H9 (cell line): ENCODE results near the gene SH3GL2. TPM values are rescaled to one million over a fixed set of nuclear protein-coding genes. Genes with fewer than 3 reads are reported as not detected.

Experiments
- DNase-seq: peaks from one replicate; pipeline ENCODE4 v3.0.0-alpha.2; 2017
- H2AFZ ChIP-seq: one replicate; pipeline ENCODE4 v1.6.1; 2013; ENCODE audit warnings: mild to moderate bottlenecking, low read length, control low read depth, moderate library complexity
- H2AK5ac ChIP-seq: 2 replicates; pipeline ENCODE4 v1.6.1; 2013; ENCODE audit warnings: low read length, control low read depth, mixed read lengths; ENCODE audit not compliant: insufficient read length
- H2BK120ac ChIP-seq: one replicate; pipeline ENCODE4 v1.6.1; 2013; ENCODE audit warnings: low read depth, mild to moderate bottlenecking, low read length, control low read depth, inconsistent platforms; ENCODE audit not compliant: poor library complexity, severe bottlenecking
- H2BK12ac ChIP-seq: 2 replicates; pipeline ENCODE4 v1.6.1; 2013; ENCODE audit warnings: low read length, control low read depth, mixed read lengths, low read depth; ENCODE audit not compliant: insufficient read length
- H2BK15ac ChIP-seq: 2 replicates; pipeline ENCODE4 v1.6.1; 2013; ENCODE audit warnings: low read depth, low read length, control low read depth
- H2BK20ac ChIP-seq: one replicate; pipeline ENCODE4 v1.6.1; 2013; ENCODE audit warnings: low read depth, mild to moderate bottlenecking, low read length, control low read depth, inconsistent platforms; ENCODE audit not compliant: poor library complexity, severe bottlenecking
- H2BK5ac ChIP-seq: 2 replicates; pipeline ENCODE4 v1.6.1; 2013; ENCODE audit warnings: low read length, control low read depth, mixed read lengths; ENCODE audit not compliant: insufficient read length
- H3K14ac ChIP-seq: 2 replicates; pipeline ENCODE4 v1.6.1; 2013; ENCODE audit warnings: low read length, control low read depth; ENCODE audit not compliant: insufficient read depth
- H3K18ac ChIP-seq: 2 replicates; pipeline ENCODE4 v1.6.1; 2013; ENCODE audit warnings: low read depth, mild to moderate bottlenecking, mixed read lengths, low read length, control low read depth; ENCODE audit not compliant: insufficient read length
- H3K23ac ChIP-seq: 2 replicates; pipeline ENCODE4 v1.6.1; 2013; ENCODE audit warnings: low read length, control low read depth, mixed read lengths, low read depth; ENCODE audit not compliant: insufficient read length
- H3K23me2 ChIP-seq: 2 replicates; pipeline ENCODE4 v1.6.1; 2013; ENCODE audit warnings: low read depth, mild to moderate bottlenecking, mixed read lengths, low read length, control low read depth; ENCODE audit not compliant: insufficient read length, poor library complexity, severe bottlenecking
- H3K27ac ChIP-seq: 2 replicates; pipeline ENCODE4 v1.5.1; 2013; ENCODE audit warnings: low read length, control low read depth, mixed read lengths, low read depth; ENCODE audit not compliant: insufficient read length
- H3K27me3 ChIP-seq: 2 replicates; pipeline ENCODE4 v1.6.1; 2013; ENCODE audit warnings: low read length, control low read depth, inconsistent platforms; ENCODE audit not compliant: insufficient read depth
- H3K4ac ChIP-seq: 2 replicates; pipeline ENCODE4 v1.6.1; 2013; ENCODE audit warnings: low read depth, mild to moderate bottlenecking, control low read depth, inconsistent platforms, low read length, moderate library complexity
- H3K4me1 ChIP-seq: 2 replicates; pipeline ENCODE4 v1.6.1; 2013; ENCODE audit warnings: low read length, control low read depth, inconsistent platforms; ENCODE audit not compliant: insufficient read depth
- H3K4me2 ChIP-seq: 2 replicates; pipeline ENCODE4 v1.6.1; 2013; ENCODE audit warnings: low read length, control low read depth, mixed read lengths; ENCODE audit not compliant: insufficient read length, insufficient read depth
- H3K56ac ChIP-seq: 2 replicates; pipeline ENCODE4 v1.6.1; 2013; ENCODE audit warnings: low read depth, mild to moderate bottlenecking, mixed read lengths, low read length, control low read depth; ENCODE audit not compliant: insufficient read length
- H3K79me1 ChIP-seq: 2 replicates; pipeline ENCODE4 v1.6.1; 2013; ENCODE audit warnings: low read depth, mild to moderate bottlenecking, moderate library complexity, low read length, control low read depth, inconsistent platforms; ENCODE audit not compliant: insufficient read depth, poor library complexity, severe bottlenecking
- H3K79me2 ChIP-seq: 2 replicates; pipeline ENCODE4 v1.6.1; 2013; ENCODE audit warnings: low read length, control low read depth, inconsistent platforms; ENCODE audit not compliant: insufficient read depth
- H3K9ac ChIP-seq: 2 replicates; pipeline ENCODE4 v1.6.1; 2013; ENCODE audit warnings: low read length, control low read depth, mixed read lengths; ENCODE audit not compliant: insufficient read length; ENCODE audit errors: extremely low read depth
- H3K9me3 ChIP-seq: one replicate; pipeline ENCODE4 v1.6.1; 2013; ENCODE audit warnings: low read depth, low read length, inconsistent platforms; ENCODE audit not compliant: control insufficient read depth
- H3T11ph ChIP-seq: one replicate; pipeline ENCODE4 v1.6.1; 2013; ENCODE audit warnings: mild to moderate bottlenecking, low read length, control low read depth, inconsistent platforms
- H4K20me1 ChIP-seq: one replicate; pipeline ENCODE4 v1.6.1; 2013; ENCODE audit not compliant: control insufficient read depth, insufficient read length, insufficient read depth
- H4K5ac ChIP-seq: 2 replicates; pipeline ENCODE4 v1.6.1; 2013; ENCODE audit warnings: low read depth, mild to moderate bottlenecking, mixed read lengths, low read length, control low read depth; ENCODE audit not compliant: insufficient read length
- H4K8ac ChIP-seq: replicated peaks from 2 replicates; pipeline ENCODE4 v1.6.1; 2013; ENCODE audit warnings: low read length, control low read depth, mixed read lengths, low read depth; ENCODE audit not compliant: insufficient read length
- H4K91ac ChIP-seq: 2 replicates; pipeline ENCODE4 v1.6.1; 2013; ENCODE audit warnings: low read depth, mild to moderate bottlenecking, moderate library complexity, mixed read lengths, low read length, control low read depth; ENCODE audit not compliant: insufficient read length
- H3K27ac Mint-ChIP-seq, 3 experiments: 2 replicates in 2 of 3; 3 replicates in 1 of 3; pipeline ENCODE4 v1.8.0; 2020 to 2021; ENCODE audit warnings: mixed read lengths in 3 of 3, mild to moderate bottlenecking in 1 of 3, moderate library complexity in 1 of 3
- H3K27me3 Mint-ChIP-seq: 2 replicates; pipeline ENCODE4 v1.8.0; 2021; ENCODE audit warnings: low read depth, mild to moderate bottlenecking, moderate library complexity, mixed read lengths
- H3K36me3 Mint-ChIP-seq, 3 experiments: 2 replicates in 2 of 3; 3 replicates in 1 of 3; pipeline ENCODE4 v1.8.0; 2020 to 2021; ENCODE audit warnings: low read depth in 3 of 3, mixed read lengths in 3 of 3; ENCODE audit not compliant: insufficient read depth in 1 of 3
- H3K4me1 Mint-ChIP-seq, 2 experiments: 2 replicates each; pipeline ENCODE4 v1.8.0; 2020; ENCODE audit warnings: mixed read lengths in 2 of 2
- H3K4me3 Mint-ChIP-seq, 2 experiments: 2 replicates in 1 of 2; 3 replicates in 1 of 2; pipeline ENCODE4 v1.8.0; 2020 to 2021; ENCODE audit warnings: mild to moderate bottlenecking in 2 of 2, mixed read lengths in 2 of 2, moderate library complexity in 1 of 2
- H3K9me3 Mint-ChIP-seq, 2 experiments: 2 replicates in 1 of 2; 3 replicates in 1 of 2; pipeline ENCODE4 v1.8.0; 2020; ENCODE audit warnings: mild to moderate bottlenecking in 2 of 2, mixed read lengths in 2 of 2, moderate library complexity in 1 of 2
- CTCF ChIP-seq: fragments of 200-600 bp; sonication (generic); conservative IDR thresholded peaks from 3 replicates; pipeline ENCODE4 v1.8.0; 2021; ENCODE audit warnings: antibody characterized with exemption, mild to moderate bottlenecking
- total RNA-seq: library from RNA; stranded (reverse); gene quantifications from 2 replicates; pipeline ENCODE4 v1.2.1, GENCODE V29; 2021

Gene SH3GL2
- total RNA-seq, 1 experiment from 2014 or later: 6.5 TPM

DNA sequence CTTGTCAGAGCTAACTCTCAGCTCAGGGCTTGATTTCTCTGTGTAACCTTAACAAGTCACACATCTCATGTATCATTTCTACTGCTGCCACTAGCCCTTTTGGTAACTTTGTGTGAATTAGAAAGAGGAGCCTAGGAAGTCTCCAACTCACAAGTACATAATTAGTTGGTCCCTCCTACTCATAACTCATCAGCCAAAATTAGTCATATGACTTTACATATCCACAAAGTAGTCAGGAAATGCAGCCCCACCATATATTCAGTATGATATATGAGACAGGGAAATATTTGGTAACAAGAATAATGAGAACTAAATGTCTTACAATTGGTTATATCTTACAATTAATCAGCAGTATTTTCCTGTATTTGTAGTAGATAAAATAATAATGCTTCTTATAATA is 250.2 kb downstream of the SH3GL2 start:
- Mint-ChIP-seq H3K9me3 (no peaks in the 10 kb centered on the region; a peak in 1 of 5 replicates), H3K27me3 (no peaks in the 10 kb centered on the region), H3K27ac (no peak overlapping the region), H3K36me3 (no peaks in the 10 kb centered on the region; a peak in 1 of 7 replicates), H3K4me3 (no peak overlapping the region), H3K4me1 (peaks cover 23 to 47% of the 10 kb centered on the region in 2 experiments)
- Histone ChIP-seq H3K23me2 (no peaks in the 10 kb centered on the region), H2BK15ac (no peak overlapping the region), H4K20me1 (no peaks in the 10 kb centered on the region), H4K91ac (no peak overlapping the region), H3K79me1 (no peaks in the 10 kb centered on the region), H3K56ac (no peak overlapping the region), H3K27ac (no peak overlapping the region), H3T11ph (no peak overlapping the region), H2AFZ (no peak overlapping the region), H3K79me2 (no peaks in the 10 kb centered on the region), H4K8ac (no peak overlapping the region), H3K27me3 (no peaks in the 10 kb centered on the region), H3K9ac (no peak overlapping the region), H2BK5ac (no peak overlapping the region), H3K14ac (no peak overlapping the region), H2BK12ac (no peak overlapping the region), H3K4ac (no peak overlapping the region), H2BK120ac (no peak overlapping the region), H2AK5ac (no peak overlapping the region), H3K18ac (no peak overlapping the region), H3K4me2 (no peak overlapping the region), H3K23ac (no peak overlapping the region), H4K5ac (no peak overlapping the region), H3K9me3 (no peaks in the 10 kb centered on the region), H2BK20ac (no peak overlapping the region), H3K4me1 (peaks cover 3% of the 10 kb centered on the region; the same call in 1 of the 2 replicates)
- no peak for DNase-seq
- no peak for TF ChIP-seq CTCF
